Measurements from ENCODE around the gene EID2. TPM values are rescaled to one million over a fixed set of nuclear protein-coding genes. Genes with fewer than 3 reads are reported as not detected.

The EID2 gene
- total and polyA plus RNA-seq, 8 donors, result 3.3 to 10.8 (median 5.7) TPM

DNA sequence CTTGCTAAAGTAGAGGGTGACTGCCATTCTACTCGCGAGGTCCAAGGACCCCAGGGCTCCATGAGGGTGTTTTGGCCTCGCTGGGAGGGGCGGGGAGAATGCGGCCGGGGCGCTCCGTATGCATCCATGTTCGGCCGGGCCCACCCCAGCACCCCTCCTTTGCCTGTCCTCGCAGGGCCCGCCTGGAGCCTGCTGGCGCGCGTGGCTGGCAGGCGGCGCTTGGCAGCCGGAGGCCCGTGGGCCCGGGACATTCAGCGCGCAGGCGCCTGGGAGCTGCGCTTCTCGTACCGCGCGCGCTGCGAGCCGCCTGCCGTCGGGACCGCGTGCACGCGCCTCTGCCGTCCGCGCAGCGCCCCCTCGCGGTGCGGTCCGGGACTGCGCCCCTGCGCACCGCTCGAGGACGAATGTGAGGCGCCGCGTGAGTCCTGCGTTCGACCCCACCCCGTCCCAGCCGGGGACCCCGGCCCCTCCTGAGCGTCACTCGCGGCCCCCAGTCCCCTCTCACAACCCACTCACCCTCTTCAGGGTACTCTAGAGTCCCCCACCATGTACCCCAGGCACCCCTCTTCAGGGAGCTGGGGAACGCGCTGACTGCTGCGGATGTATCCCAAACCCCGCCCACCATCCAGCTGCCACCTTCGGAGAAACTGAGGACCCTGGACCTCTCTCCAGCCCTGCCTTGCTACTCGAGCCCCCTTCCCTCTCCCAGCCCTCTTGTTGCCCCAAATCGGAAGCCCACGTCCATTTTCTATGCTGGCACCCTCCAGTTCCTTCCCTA, 37.1 kb downstream of the EID2 start:
- Histone ChIP-seq H3K4me1 (peaks cover 6 to 7% (median 6%) of the 10 kb centered on the region in 3 donors), H3K9me3 (no peaks in the 10 kb centered on the region), H3K27ac (no peak overlapping the region), H3K4me3 (no peak overlapping the region), H3K36me3 (no peaks in the 10 kb centered on the region), H3K27me3 (peaks cover 0 to 28% (median 2%) of the 10 kb centered on the region in 4 donors)
- peak; percentile 77 to 84 (median 78) for ATAC-seq
- TF ChIP-seq, protein P1, sequence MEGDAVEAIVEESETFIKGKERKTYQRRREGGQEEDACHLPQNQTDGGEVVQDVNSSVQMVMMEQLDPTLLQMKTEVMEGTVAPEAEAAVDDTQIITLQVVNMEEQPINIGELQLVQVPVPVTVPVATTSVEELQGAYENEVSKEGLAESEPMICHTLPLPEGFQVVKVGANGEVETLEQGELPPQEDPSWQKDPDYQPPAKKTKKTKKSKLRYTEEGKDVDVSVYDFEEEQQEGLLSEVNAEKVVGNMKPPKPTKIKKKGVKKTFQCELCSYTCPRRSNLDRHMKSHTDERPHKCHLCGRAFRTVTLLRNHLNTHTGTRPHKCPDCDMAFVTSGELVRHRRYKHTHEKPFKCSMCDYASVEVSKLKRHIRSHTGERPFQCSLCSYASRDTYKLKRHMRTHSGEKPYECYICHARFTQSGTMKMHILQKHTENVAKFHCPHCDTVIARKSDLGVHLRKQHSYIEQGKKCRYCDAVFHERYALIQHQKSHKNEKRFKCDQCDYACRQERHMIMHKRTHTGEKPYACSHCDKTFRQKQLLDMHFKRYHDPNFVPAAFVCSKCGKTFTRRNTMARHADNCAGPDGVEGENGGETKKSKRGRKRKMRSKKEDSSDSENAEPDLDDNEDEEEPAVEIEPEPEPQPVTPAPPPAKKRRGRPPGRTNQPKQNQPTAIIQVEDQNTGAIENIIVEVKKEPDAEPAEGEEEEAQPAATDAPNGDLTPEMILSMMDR (IDR thresholded peaks at IDR 0.05), result peak; percentile 46 to 78 (median 68)
- intact Hi-C loops (cut with DNase I), result no loop called here
- FAIRE-seq, result no peak
- peak in 4 of 6 donors; percentile 35 to 83 (median 54) for DNase-seq
- WGBS, 2 donors, result 12% methylated on average over 55 to 69 of the region's 69 CpGs

DNA sequence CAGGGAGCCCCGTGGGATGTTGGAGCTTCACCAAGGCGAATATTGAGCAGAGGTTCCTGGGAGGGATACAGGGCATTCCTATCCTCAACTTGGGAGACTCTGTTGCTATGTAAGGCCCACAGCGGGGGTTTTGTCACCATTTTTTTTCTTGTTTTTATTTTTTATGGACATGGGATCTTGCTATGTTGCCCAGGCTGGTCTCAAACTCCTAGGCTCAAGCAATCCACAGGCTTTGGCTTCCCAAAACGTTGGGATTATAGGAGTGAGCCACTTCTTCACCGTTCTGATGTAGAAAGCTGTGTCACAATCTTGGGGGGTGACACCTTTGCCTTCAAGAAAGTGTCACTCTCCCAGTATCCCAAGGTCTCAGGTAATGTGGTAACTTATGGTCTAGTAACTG, 38.6 kb downstream of the EID2 start:
- TF ChIP-seq, protein P1 (IDR thresholded peaks at IDR 0.05), result no peak
- H3K36me3 ChIP-seq, result no peaks in the 10 kb centered on the region
- H3K4me1 ChIP-seq, result peaks cover 6 to 8% (median 7%) of the 10 kb centered on the region in 3 donors
- intact Hi-C loops (cut with DNase I), result no loop called here
- H3K27me3 ChIP-seq, result peaks cover 0 to 17% (median 2%) of the 10 kb centered on the region in 4 donors
- no peaks in the 10 kb centered on the region for H3K9me3 ChIP-seq
- WGBS, 2 donors, result 69 to 77% methylated on average over 5 of the region's 5 CpGs
- FAIRE-seq, result no peak
- no peak overlapping the region for H3K4me3 ChIP-seq
- no peak for DNase-seq
- no peak overlapping the region for H3K27ac ChIP-seq
- ATAC-seq, result no peak

DNA sequence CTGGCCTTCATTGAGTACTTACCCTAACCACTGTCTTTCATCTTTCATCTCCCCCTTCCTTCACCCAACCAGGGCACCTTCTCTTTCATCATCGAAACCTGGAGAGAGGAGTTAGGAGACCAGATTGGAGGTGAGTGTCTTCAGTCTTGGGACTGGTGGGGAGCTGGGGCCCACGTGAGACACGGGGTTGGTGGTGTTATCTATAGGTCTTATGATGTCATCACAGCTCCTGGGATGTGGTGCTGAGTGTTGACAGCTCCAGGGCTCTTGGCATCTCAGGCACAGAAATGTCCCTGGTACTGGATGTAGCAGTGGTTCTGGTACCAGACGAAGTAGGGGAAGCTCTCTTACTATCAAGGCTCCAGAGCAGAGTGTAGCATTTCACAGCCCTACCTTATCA, 39.4 kb downstream of the EID2 start:
- TF ChIP-seq, protein P1 (IDR thresholded peaks at IDR 0.05), result no peak
- Histone ChIP-seq H3K4me1 (peaks cover 6 to 8% (median 7%) of the 10 kb centered on the region in 3 donors), H3K9me3 (no peaks in the 10 kb centered on the region), H3K27ac (no peak overlapping the region), H3K36me3 (no peaks in the 10 kb centered on the region), H3K4me3 (no peak overlapping the region), H3K27me3 (peaks cover 0 to 10% (median 2%) of the 10 kb centered on the region in 4 donors)
- 38 to 54% methylated on average over 4 of the region's 4 CpGs for WGBS, 2 donors
- no peak for ATAC-seq
- DNase-seq, result no peak
- intact Hi-C loops (cut with DNase I), result no loop called here
- FAIRE-seq, result no peak

DNA sequence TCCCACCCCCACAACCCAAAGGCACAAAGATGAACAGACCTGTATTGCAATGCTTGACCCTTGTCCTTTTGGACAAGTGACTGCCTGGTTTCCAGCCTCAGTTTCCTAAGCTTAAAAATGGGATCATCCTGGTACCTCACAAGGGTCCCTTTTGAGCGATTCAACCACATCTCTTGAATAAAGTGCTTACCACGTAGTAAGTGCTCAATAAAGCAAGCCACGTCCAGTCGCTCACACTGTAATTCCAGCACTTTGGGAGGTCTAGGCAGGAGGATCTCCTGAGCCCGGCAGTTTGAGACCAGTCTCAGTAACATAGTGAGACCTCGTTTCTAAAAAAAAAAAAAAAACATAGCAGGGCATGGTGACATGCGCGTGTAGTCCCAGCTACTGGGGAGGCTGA, 40.0 kb downstream of the EID2 start:
- H3K4me1 ChIP-seq, result peaks cover 6 to 8% (median 7%) of the 10 kb centered on the region in 3 donors
- H3K27ac ChIP-seq, result no peak overlapping the region
- FAIRE-seq (no peak), DNase-seq (no peak), ATAC-seq (no peak)
- 70 to 73% methylated on average over 8 of the region's 8 CpGs for WGBS, 2 donors
- intact Hi-C loops (cut with DNase I), result no loop called here
- H3K4me3 ChIP-seq, result no peak overlapping the region
- H3K36me3 ChIP-seq, result no peaks in the 10 kb centered on the region
- H3K27me3 ChIP-seq, result peaks cover 0 to 5% (median 2%) of the 10 kb centered on the region in 4 donors
- TF ChIP-seq, protein P1 (IDR thresholded peaks at IDR 0.05), result no peak
- no peaks in the 10 kb centered on the region for H3K9me3 ChIP-seq

All from pancreas (tissue), 10 donors.